Measurements from ENCODE around the gene ALKBH8. TPM values are rescaled to one million over a fixed set of nuclear protein-coding genes. Genes with fewer than 3 reads are reported as not detected.

The ALKBH8 gene
- total RNA-seq, 1 donor from 2014 or later = 12.4 TPM

- FAIRE-seq = no peak
- TF ChIP-seq CTCF (IDR thresholded peaks at IDR 0.05; ENCODE audit: insufficient read depth, low read length, severe bottlenecking) = no peak
- H3K4me3 ChIP-seq (ENCODE audit: low read depth, low read length) = no peak overlapping the region
- no peak for DNase-seq (ENCODE audit: low read depth)
- H3K27me3 ChIP-seq (ENCODE audit: control insufficient read depth, insufficient read depth, low read length) = no peaks in the 10 kb centered on the region
- no peaks in the 10 kb centered on the region for H3K36me3 ChIP-seq (ENCODE audit: control insufficient read depth, insufficient read depth, low read length)
Observed at GRCh38 chr11:107605061-107606006, 39.8 kb upstream of the ALKBH8 start.

GRCh38 chr11:107598225-107599139, 32.9 kb upstream of the ALKBH8 start:
- no peak overlapping the region for H3K4me3 ChIP-seq (ENCODE audit: low read depth, low read length)
- peaks cover 5% of the 10 kb centered on the region for H3K27me3 ChIP-seq (ENCODE audit: control insufficient read depth, insufficient read depth, low read length)
- FAIRE-seq (no peak), DNase-seq (ENCODE audit: low read depth) (peak; percentile 21)
- peak; percentile 61 for TF ChIP-seq CTCF (IDR thresholded peaks at IDR 0.05; ENCODE audit: insufficient read depth, low read length, severe bottlenecking)
- no peaks in the 10 kb centered on the region for H3K36me3 ChIP-seq (ENCODE audit: control insufficient read depth, insufficient read depth, low read length)

- no peak for TF ChIP-seq CTCF (IDR thresholded peaks at IDR 0.05; ENCODE audit: insufficient read depth, low read length, severe bottlenecking)
- Histone ChIP-seq H3K36me3 (ENCODE audit: control insufficient read depth, insufficient read depth, low read length) (no peaks in the 10 kb centered on the region), H3K27me3 (ENCODE audit: control insufficient read depth, insufficient read depth, low read length) (peaks cover 27% of the 10 kb centered on the region), H3K4me3 (ENCODE audit: low read depth, low read length) (no peak overlapping the region)
- no peak for FAIRE-seq
- no peak for DNase-seq (ENCODE audit: low read depth)
Observed at GRCh38 chr11:107594736-107595135, 29.2 kb upstream of the ALKBH8 start.

GRCh38 chr11:107593951-107594350, 28.4 kb upstream of the ALKBH8 start:
- no peak overlapping the region for H3K4me3 ChIP-seq (ENCODE audit: low read depth, low read length)
- no peaks in the 10 kb centered on the region for H3K36me3 ChIP-seq (ENCODE audit: control insufficient read depth, insufficient read depth, low read length)
- no peak for TF ChIP-seq CTCF (IDR thresholded peaks at IDR 0.05; ENCODE audit: insufficient read depth, low read length, severe bottlenecking)
- FAIRE-seq (no peak), DNase-seq (ENCODE audit: low read depth) (no peak)
- H3K27me3 ChIP-seq (ENCODE audit: control insufficient read depth, insufficient read depth, low read length) = peaks cover 27% of the 10 kb centered on the region

GRCh38 chr11:107592813-107593212, 27.3 kb upstream of the ALKBH8 start:
- TF ChIP-seq CTCF (IDR thresholded peaks at IDR 0.05; ENCODE audit: insufficient read depth, low read length, severe bottlenecking) = no peak
- peak; percentile 18 for FAIRE-seq
- H3K36me3 ChIP-seq (ENCODE audit: control insufficient read depth, insufficient read depth, low read length) = no peaks in the 10 kb centered on the region
- DNase-seq (ENCODE audit: low read depth) = no peak
- H3K27me3 ChIP-seq (ENCODE audit: control insufficient read depth, insufficient read depth, low read length) = peaks cover 27% of the 10 kb centered on the region
- H3K4me3 ChIP-seq (ENCODE audit: low read depth, low read length) = no peak overlapping the region
